Measurements from ENCODE around the gene NTRK3. TPM values are rescaled to one million over a fixed set of nuclear protein-coding genes. Genes with fewer than 3 reads are reported as not detected.

NTRK3 gene
- total RNA-seq, 6 donors from 2014 or later, result 1.4 to 11.5 (median 2.4) TPM

DNA sequence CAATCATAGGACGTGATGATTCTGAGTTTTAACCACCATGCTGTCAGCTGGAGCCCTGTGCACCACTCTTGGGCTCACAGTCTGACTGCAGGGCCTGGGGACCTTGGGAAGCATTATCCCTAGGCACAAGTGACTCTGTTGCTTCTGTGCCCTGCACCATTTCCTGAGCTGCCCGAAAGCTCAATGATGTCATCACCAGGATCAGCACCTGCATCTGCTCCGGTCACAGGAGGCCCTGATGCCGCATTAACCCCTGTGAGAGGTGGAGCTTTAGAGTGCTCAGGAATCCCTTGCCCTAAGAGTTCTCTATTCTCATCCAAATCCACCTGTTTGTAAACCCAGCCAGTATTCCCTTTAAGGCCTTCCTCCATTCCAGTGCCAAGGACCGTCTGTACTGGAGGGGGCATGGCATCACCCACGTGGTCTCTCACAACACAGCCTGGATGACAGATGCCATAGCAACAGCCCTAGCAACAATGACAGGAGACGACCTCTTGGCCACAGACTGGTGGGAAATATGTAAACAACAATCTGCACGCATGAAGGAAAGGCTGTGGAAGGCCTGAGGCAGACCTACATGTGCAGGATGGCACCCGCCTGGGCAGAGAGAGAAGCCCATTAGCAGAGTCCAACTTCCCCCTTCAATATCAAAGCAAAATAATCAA, 37.9 kb downstream of the NTRK3 start:
- Histone ChIP-seq H3K36me3 (no peaks in the 10 kb centered on the region), H3K27ac (no peak overlapping the region), H3K4me1 (no peaks in the 10 kb centered on the region), H3K9me3 (no peaks in the 10 kb centered on the region), H3K27me3 (no peaks in the 10 kb centered on the region), H3K4me3 (no peak overlapping the region)
- TF ChIP-seq POLR2AphosphoS5 (IDR thresholded peaks at IDR 0.05), result no peak
- TF ChIP-seq POLR2A (IDR thresholded peaks at IDR 0.05), result no peak
- TF ChIP-seq, protein P1, sequence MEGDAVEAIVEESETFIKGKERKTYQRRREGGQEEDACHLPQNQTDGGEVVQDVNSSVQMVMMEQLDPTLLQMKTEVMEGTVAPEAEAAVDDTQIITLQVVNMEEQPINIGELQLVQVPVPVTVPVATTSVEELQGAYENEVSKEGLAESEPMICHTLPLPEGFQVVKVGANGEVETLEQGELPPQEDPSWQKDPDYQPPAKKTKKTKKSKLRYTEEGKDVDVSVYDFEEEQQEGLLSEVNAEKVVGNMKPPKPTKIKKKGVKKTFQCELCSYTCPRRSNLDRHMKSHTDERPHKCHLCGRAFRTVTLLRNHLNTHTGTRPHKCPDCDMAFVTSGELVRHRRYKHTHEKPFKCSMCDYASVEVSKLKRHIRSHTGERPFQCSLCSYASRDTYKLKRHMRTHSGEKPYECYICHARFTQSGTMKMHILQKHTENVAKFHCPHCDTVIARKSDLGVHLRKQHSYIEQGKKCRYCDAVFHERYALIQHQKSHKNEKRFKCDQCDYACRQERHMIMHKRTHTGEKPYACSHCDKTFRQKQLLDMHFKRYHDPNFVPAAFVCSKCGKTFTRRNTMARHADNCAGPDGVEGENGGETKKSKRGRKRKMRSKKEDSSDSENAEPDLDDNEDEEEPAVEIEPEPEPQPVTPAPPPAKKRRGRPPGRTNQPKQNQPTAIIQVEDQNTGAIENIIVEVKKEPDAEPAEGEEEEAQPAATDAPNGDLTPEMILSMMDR (IDR thresholded peaks at IDR 0.05), result no peak
- TF ChIP-seq EP300 (IDR thresholded peaks at IDR 0.05), result no peak
- DNase-seq (no peak), ATAC-seq (ENCODE audit: low FRiP score in 2 of 2) (no peak)
- WGBS, 2 donors, result 42 to 45% methylated on average over 8 to 9 of the region's 9 CpGs

DNA sequence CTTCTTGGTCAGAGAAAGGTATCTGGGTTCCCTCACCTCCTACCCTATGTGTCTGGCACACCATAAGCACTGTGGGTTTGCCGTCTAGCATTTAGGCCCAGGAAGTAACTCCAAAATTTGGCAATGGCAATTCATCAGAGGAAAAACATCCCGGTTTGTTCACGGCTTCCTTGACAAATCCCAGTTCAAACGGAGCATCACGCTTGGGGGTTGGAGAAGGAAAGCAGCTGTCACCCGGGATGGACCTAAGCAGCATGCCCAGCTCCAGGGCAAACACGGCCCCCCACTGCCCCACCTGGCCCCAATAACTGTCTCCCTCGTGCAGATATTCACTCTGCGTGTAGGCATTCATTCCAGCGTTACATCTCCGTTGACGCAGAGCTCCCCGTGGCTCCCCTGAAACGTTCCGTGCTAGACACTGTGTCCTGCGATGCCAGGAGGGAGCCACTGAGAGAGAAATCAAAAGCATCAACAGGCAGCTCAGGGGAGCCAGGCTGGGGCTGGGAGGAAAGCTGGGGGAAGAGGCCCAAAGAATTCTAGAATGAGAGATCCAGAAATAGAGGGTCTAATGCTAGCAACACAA, 41.4 kb downstream of the NTRK3 start:
- WGBS, 2 donors, result 65 to 75% methylated on average over 15 to 16 of the region's 16 CpGs
- no peak for DNase-seq
- H3K9me3 ChIP-seq, result no peaks in the 10 kb centered on the region

DNA sequence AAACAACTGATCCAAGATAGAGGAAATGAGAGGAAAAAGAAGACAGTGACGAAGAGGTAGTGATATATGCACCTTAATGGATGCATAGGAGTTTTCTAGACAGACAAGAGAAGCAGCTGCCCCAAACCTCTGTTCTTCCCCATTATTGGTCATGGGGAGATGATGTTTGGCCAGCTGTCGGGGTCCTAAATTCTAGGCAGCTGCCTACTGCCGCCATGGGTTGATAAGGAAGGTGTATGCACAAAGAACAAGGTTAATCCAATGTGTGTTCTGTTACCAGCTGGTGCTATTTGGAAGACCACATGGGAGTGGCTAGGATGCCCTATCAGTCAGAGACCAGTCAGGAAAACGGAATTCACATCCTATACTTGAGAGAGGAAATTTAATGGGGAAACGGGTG, 47.4 kb downstream of the NTRK3 start:
- Histone ChIP-seq H3K4me1 (no peaks in the 10 kb centered on the region), H3K27me3 (no peaks in the 10 kb centered on the region), H3K9me3 (no peaks in the 10 kb centered on the region), H3K27ac (no peak overlapping the region), H3K4me3 (no peak overlapping the region), H3K36me3 (no peaks in the 10 kb centered on the region)
- WGBS, 2 donors, result 59 to 67% methylated on average over 5 of the region's 5 CpGs
- DNase-seq (no peak), ATAC-seq (ENCODE audit: low FRiP score in 2 of 2) (no peak)
- no peak for TF ChIP-seq POLR2A (IDR thresholded peaks at IDR 0.05)
- no peak for TF ChIP-seq EP300 (IDR thresholded peaks at IDR 0.05)
- no peak for TF ChIP-seq POLR2AphosphoS5 (IDR thresholded peaks at IDR 0.05)
- TF ChIP-seq, protein P1 (IDR thresholded peaks at IDR 0.05), result no peak

More for the DNA sequence above, 41.4 kb downstream of the NTRK3 start:
- H3K27me3 ChIP-seq, result no peaks in the 10 kb centered on the region
- H3K4me1 ChIP-seq, result no peaks in the 10 kb centered on the region
- TF ChIP-seq, protein P1 (IDR thresholded peaks at IDR 0.05), result no peak
- TF ChIP-seq POLR2A (IDR thresholded peaks at IDR 0.05) (no peak), EP300 (IDR thresholded peaks at IDR 0.05) (no peak), POLR2AphosphoS5 (IDR thresholded peaks at IDR 0.05) (no peak)
- no peak overlapping the region for H3K27ac ChIP-seq
- no peak overlapping the region for H3K4me3 ChIP-seq
- ATAC-seq (ENCODE audit: low FRiP score in 2 of 2), result no peak
- H3K36me3 ChIP-seq, result no peaks in the 10 kb centered on the region

DNA sequence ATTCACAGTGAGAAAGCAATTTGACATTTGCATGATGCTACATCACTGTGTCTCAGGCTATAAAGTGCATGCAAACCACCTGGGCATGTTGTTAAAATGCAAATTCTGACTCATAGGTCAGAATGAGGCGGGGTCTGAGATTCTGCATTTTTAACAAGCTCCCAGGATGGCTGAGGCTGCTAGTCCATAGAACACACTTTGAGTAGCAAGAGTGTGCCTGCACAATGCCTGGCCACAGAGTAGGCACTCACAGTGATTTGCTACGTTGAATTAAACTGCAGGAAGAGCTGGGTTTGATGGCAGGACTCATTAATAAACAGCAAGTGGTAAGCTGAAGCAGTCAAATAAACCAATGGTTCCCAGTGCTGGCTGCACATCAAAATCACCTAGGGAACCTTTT, 48.1 kb downstream of the NTRK3 start:
- no peaks in the 10 kb centered on the region for H3K36me3 ChIP-seq
- no peaks in the 10 kb centered on the region for H3K9me3 ChIP-seq
- H3K27ac ChIP-seq, result no peak overlapping the region
- H3K27me3 ChIP-seq, result no peaks in the 10 kb centered on the region
- TF ChIP-seq, protein P1 (IDR thresholded peaks at IDR 0.05), result no peak
- no peak for TF ChIP-seq POLR2AphosphoS5 (IDR thresholded peaks at IDR 0.05)
- no peak for TF ChIP-seq POLR2A (IDR thresholded peaks at IDR 0.05)
- TF ChIP-seq EP300 (IDR thresholded peaks at IDR 0.05), result no peak
- DNase-seq (no peak), ATAC-seq (ENCODE audit: low FRiP score in 2 of 2) (no peak)
- no peak overlapping the region for H3K4me3 ChIP-seq
- 57 to 65% methylated on average over 2 of the region's 2 CpGs for WGBS, 2 donors
- no peaks in the 10 kb centered on the region for H3K4me1 ChIP-seq

DNA sequence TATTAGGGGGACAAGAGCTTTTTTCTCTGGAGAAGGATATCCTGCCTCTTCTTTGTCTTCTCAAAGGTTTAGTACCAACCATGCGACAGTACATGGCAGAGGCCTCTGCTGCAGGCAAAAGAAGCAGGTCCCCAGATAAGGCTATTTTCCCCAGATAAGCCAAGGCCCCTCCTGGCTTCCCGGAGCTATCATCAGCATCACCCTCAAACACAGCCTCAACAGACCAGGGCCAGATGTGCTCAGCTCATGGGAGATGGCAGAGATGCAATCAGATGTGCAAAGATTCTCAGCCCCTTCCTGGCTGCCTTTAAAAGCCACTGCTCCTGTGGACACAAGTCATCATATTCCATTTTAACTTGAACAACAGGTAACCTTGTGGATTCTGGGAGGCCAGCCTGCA, 49.0 kb downstream of the NTRK3 start:
- TF ChIP-seq POLR2AphosphoS5 (IDR thresholded peaks at IDR 0.05) (no peak), EP300 (IDR thresholded peaks at IDR 0.05) (no peak), POLR2A (IDR thresholded peaks at IDR 0.05) (no peak)
- TF ChIP-seq, protein P1 (IDR thresholded peaks at IDR 0.05), result no peak
- 84% methylated on average over 2 of the region's 2 CpGs; no CpG with 5 or more reads in 1 of the 2 donors for WGBS, 2 donors
- H3K4me1 ChIP-seq, result no peaks in the 10 kb centered on the region

More for the DNA sequence above, 49.0 kb downstream of the NTRK3 start:
- Histone ChIP-seq H3K27me3 (no peaks in the 10 kb centered on the region), H3K4me3 (no peak overlapping the region), H3K27ac (no peak overlapping the region), H3K9me3 (no peaks in the 10 kb centered on the region), H3K36me3 (no peaks in the 10 kb centered on the region)
- DNase-seq (no peak), ATAC-seq (ENCODE audit: low FRiP score in 2 of 2) (no peak)

Data from upper lobe of left lung (tissue), 6 donors.